Esophagus muscularis mucosa (tissue), 4 donors: Measurements from ENCODE around the gene OPA3. TPM values are rescaled to one million over a fixed set of nuclear protein-coding genes. Genes with fewer than 3 reads are reported as not detected.
A peak's percentile ranks its signal among the peaks of the same experiment; 100 is the strongest.

Experiments
- DNase-seq: peaks from one replicate; pipeline ENCODE4 v3.0.0-alpha.2; 2017; ENCODE audit errors: extremely low spot score
- H3K27ac ChIP-seq, 4 donors: fragments of 200-600 bp; sonication (generic); replicated peaks in 1 of 4; 1 replicate in 3 of 4; 2 replicates in 1 of 4; pipeline ENCODE4 v1.5.1; 2016 to 2019; ENCODE audit warnings: mild to moderate bottlenecking in 1 of 4
- H3K27me3 ChIP-seq, 4 donors: fragments of 200-600 bp; sonication (generic); one replicate each; pipeline versions ENCODE4 v1.5.1 to v1.6.0; 2016 to 2019
- H3K36me3 ChIP-seq, 4 donors: fragments of 200-600 bp; sonication (generic); one replicate each; pipeline ENCODE4 v1.5.1; 2016 to 2019
- H3K4me1 ChIP-seq, 4 donors: fragments of 200-600 bp; sonication (generic); one replicate each; pipeline ENCODE4 v1.5.1; 2016 to 2019
- H3K4me3 ChIP-seq, 4 donors: fragments of 200-600 bp; sonication (generic); 1 replicate in 2 of 4; 2 replicates in 2 of 4; pipeline ENCODE4 v1.5.1; 2016 to 2019; ENCODE audit warnings: mild to moderate bottlenecking in 4 of 4, moderate library complexity in 1 of 4
- H3K9me3 ChIP-seq, 4 donors: fragments of 200-600 bp; sonication (generic); 1 replicate in 3 of 4; 2 replicates in 1 of 4; pipeline ENCODE4 v1.5.1; 2016 to 2019
- EP300 ChIP-seq: sonication (generic); formaldehyde crosslinking; IDR thresholded peaks from one replicate; pipeline ENCODE4 v1.6.1; 2017; ENCODE audit warnings: antibody characterized with exemption
- POLR2A ChIP-seq: fragments of 450-650 bp; IDR thresholded peaks from one replicate; pipeline ENCODE4 v1.6.1; 2017; ENCODE audit warnings: antibody characterized with exemption, moderate library complexity, mild to moderate bottlenecking, low read depth
- POLR2AphosphoS5 ChIP-seq, 2 donors: sonication (generic); formaldehyde crosslinking; IDR thresholded peaks; one replicate each; pipeline ENCODE4 v1.6.1; 2017; ENCODE audit warnings: antibody characterized with exemption in 2 of 2
- WGBS: methylation state at CpG from one replicate; pipeline ENCODE4 v1.1.5; 2018; 5-methylcytosine and 5-hydroxymethylcytosine counted together
- intact Hi-C: fragments of 100-400 bp; cut with DNase I; formaldehyde crosslinking; loops from one replicate; pipeline ENCODE4 v1.15.1; 2023
- total RNA-seq, 4 donors: library from RNA; depleted of rRNA; stranded (reverse); fragments of >200 nt; gene quantifications; one replicate each; pipeline versions ENCODE4 v1.1.0 to v1.2.1, GENCODE V29; 2016
- TF ChIP-seq, protein P1 (sequence below), 3 experiments: fragments of 200-600 bp in 2 of 3; fragments of 450-650 bp in 1 of 3; sonication (generic) in 2 of 3; IDR thresholded peaks; one replicate each; pipeline ENCODE4 v1.5.1; 2017 to 2019; ENCODE audit warnings: antibody characterized with exemption in 3 of 3, mild to moderate bottlenecking in 2 of 3, moderate library complexity in 1 of 3

OPA3 gene
- total RNA-seq, 4 donors from 2014 or later, result 6.2 to 20.0 (median 13.8) TPM

DNA sequence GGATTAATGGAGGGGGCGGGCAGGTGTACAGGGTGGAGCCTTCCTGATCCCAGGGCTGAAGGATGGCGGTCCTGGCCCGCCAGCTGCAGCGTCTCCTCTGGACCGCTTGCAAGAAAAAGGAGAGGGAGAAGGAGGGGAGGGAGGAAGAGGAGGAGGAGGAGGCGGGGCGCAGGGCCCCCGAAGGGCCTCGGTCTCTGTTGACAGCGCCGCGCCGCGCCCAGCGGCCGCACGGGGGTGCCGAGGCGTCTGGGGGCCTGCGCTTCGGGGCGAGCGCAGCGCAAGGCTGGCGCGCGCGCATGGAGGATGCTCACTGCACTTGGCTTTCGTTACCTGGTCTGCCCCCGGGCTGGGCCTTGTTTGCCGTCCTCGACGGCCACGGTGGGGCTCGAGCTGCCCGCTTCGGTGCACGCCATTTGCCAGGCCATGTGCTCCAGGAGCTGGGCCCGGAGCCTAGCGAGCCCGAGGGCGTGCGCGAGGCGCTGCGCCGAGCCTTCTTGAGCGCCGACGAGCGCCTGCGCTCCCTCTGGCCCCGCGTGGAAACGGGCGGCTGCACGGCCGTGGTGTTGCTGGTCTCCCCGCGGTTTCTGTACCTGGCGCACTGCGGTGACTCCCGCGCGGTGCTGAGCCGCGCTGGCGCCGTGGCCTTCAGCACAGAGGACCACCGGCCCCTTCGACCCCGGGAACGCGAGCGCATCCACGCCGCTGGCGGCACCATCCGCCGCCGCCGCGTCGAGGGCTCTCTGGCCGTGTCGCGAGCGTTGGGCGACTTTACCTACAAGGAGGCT is 86.0 kb downstream of the OPA3 start, which contains the start of gene PPM1N:
TSS of gene PPM1N (plus strand) at position 33 of the 785 bp plus-strand sequence. CDS start at position 63, 30 bp downstream.
- no peaks in the 10 kb centered on the region for H3K9me3 ChIP-seq
- peaks cover 30 to 49% (median 45%) of the 10 kb centered on the region in 4 donors for H3K4me1 ChIP-seq
- intact Hi-C loops, result no loop called here
- H3K27ac ChIP-seq, result peak within 1 kb of the TSS; percentile 36 to 68 (median 42)
- peak within 1 kb of the TSS; percentile 77 to 84 (median 82) for H3K4me3 ChIP-seq
- DNase-seq, result no peak
- no peaks in the 10 kb centered on the region for H3K36me3 ChIP-seq
- 5% methylated on average over 38 of the region's 89 CpGs for WGBS
- H3K27me3 ChIP-seq, result peaks cover 0 to 37% (median 4%) of the 10 kb centered on the region in 4 donors
- TF ChIP-seq POLR2A (no peak), EP300 (no peak)
- TF ChIP-seq, protein P1, sequence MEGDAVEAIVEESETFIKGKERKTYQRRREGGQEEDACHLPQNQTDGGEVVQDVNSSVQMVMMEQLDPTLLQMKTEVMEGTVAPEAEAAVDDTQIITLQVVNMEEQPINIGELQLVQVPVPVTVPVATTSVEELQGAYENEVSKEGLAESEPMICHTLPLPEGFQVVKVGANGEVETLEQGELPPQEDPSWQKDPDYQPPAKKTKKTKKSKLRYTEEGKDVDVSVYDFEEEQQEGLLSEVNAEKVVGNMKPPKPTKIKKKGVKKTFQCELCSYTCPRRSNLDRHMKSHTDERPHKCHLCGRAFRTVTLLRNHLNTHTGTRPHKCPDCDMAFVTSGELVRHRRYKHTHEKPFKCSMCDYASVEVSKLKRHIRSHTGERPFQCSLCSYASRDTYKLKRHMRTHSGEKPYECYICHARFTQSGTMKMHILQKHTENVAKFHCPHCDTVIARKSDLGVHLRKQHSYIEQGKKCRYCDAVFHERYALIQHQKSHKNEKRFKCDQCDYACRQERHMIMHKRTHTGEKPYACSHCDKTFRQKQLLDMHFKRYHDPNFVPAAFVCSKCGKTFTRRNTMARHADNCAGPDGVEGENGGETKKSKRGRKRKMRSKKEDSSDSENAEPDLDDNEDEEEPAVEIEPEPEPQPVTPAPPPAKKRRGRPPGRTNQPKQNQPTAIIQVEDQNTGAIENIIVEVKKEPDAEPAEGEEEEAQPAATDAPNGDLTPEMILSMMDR (IDR thresholded peaks at IDR 0.05), result peak in 1 of 3 experiments; percentile 5

DNA sequence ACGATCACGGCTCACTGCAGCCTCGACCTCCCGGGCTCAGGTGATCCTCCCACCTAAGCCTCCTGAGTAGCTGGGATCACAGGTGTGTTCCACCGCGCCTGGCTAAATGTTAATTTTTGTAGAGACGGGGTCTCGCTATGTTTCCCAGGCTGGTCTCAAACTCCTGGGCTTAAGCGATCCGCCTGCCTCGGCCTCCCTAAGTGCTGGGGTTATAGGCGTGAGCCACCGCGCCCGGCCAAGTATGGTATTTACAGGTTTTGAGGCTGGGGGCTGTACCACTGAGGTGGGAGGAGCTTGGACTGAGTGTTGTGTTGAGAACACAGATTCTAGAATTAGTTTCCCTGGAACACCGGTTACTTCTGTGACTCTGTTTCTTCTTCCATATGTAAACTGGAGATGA is 86.8 kb downstream of the OPA3 start:
- Histone ChIP-seq H3K27ac (no peak overlapping the region), H3K4me3 (no peak overlapping the region), H3K4me1 (peaks cover 30 to 56% (median 52%) of the 10 kb centered on the region in 4 donors), H3K9me3 (no peaks in the 10 kb centered on the region), H3K27me3 (peaks cover 0 to 37% (median 4%) of the 10 kb centered on the region in 4 donors), H3K36me3 (no peaks in the 10 kb centered on the region)
- TF ChIP-seq POLR2A (no peak), POLR2AphosphoS5 (IDR thresholded peaks at IDR 0.05) (no peak), EP300 (no peak)
- TF ChIP-seq, protein P1 (IDR thresholded peaks at IDR 0.05), result no peak
- intact Hi-C loops, result no loop called here
- WGBS, result 29% methylated on average over 8 of the region's 16 CpGs
- no peak for DNase-seq

DNA sequence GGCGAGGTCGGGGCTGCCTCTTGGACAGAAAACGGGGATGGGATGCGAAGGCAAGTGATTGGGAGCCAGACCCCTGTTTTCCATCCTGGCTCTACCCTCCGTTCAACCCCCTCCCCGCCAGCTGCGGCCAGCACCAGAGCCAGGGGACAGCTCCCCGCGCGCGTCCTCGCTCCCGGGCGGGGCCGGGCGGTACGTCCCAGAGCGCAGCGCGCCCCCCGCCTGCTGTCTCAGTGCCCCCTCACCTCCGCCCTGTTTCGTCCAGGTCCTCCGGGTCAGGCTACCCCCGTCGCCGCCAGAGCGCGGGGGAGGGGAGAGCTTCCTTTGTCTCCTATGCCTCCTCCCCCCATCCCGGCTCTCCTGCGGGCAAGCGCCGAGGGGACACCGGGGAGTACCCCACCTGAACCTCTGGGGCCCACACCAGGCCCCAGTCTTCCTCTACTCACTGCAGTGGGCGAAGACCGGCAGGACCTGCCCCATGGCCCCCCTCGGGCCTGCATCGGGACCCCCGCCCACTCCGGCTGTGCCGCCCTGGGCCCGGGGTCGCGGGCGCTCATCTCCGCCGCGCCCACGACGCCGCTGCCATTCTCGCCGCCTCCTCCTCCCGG is 88.2 kb downstream of the OPA3 start:
- intact Hi-C loops, result no loop called here
- H3K27ac ChIP-seq, result peak overlapping the region; percentile 58 to 68 (median 62)
- WGBS, result 0% methylated on average over 6 of the region's 54 CpGs

DNA sequence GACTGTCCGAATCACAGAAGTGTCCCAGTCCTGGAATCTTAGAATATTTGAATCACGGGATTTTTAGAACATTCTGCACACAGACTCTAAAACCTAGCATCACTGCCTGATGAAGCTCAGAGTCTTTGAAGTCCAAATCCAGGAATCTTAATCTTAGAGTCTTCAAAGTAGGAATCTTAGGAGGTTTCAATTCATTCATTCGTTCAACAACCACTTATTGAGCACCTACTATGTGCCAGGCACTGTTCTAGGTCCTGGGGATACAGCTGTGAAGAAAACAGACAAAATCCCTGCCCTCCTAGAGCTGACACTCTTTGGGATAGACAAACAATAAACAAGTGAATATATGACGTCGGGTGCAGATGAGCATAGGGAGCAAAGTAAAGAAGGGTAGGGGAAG is 89.4 kb downstream of the OPA3 start:
- TF ChIP-seq EP300 (no peak), POLR2AphosphoS5 (IDR thresholded peaks at IDR 0.05) (no peak), POLR2A (no peak)
- TF ChIP-seq, protein P1 (IDR thresholded peaks at IDR 0.05), result no peak
- intact Hi-C loops, result no loop called here
- H3K4me1 ChIP-seq, result peaks cover 35 to 67% (median 62%) of the 10 kb centered on the region in 4 donors
- peaks cover 0 to 26% (median 4%) of the 10 kb centered on the region in 4 donors for H3K27me3 ChIP-seq
- 92% methylated on average over 5 of the region's 5 CpGs for WGBS
- H3K36me3 ChIP-seq, result no peaks in the 10 kb centered on the region
- no peak overlapping the region for H3K4me3 ChIP-seq
- DNase-seq, result no peak
- H3K9me3 ChIP-seq, result no peaks in the 10 kb centered on the region
- H3K27ac ChIP-seq, result no peak overlapping the region

More for the DNA sequence above, 88.2 kb downstream of the OPA3 start:
- Histone ChIP-seq H3K27me3 (peaks cover 0 to 37% (median 4%) of the 10 kb centered on the region in 4 donors), H3K4me1 (peaks cover 35 to 67% (median 62%) of the 10 kb centered on the region in 4 donors), H3K9me3 (no peaks in the 10 kb centered on the region), H3K36me3 (no peaks in the 10 kb centered on the region), H3K4me3 (peak overlapping the region; percentile 77 to 84 (median 82))
- DNase-seq, result no peak
- TF ChIP-seq POLR2AphosphoS5 (IDR thresholded peaks at IDR 0.05) (peak in 1 of 2 donors; percentile 42), EP300 (no peak)
